Measurements from ENCODE around the gene PRR5L.
A peak's percentile ranks its signal among the peaks of the same experiment; 100 is the strongest.

The PRR5L gene

GRCh38 chr11:36385121-36385970, 89.3 kb downstream of the PRR5L start:
- ChIA-PET CTCF (interaction anchor here (0.6 to 3.1 kb wide), 7 partner anchors 10 to 93 kb away, joined by 3 to 17 read pairs (median 4); no protein-coding TSS in a partner anchor), POLR2A (interaction anchor here (0.7 to 1.4 kb wide), 9 partner anchors 9 to 93 kb away, joined by 3 to 11 read pairs (median 8); no protein-coding TSS in a partner anchor)
- no peaks in the 10 kb centered on the region for H3K9me3 ChIP-seq (ENCODE audit: control insufficient read depth, insufficient read depth, low read depth, low read length)
- no peak overlapping the region for H3K4me3 ChIP-seq (ENCODE audit: low read depth, low read length)
- no peak for TF ChIP-seq ZNF843 (tag by site-specific recombination; IDR thresholded peaks at IDR 0.05)
- TF ChIP-seq PRDM6 (tag by site-specific recombination; IDR thresholded peaks at IDR 0.05) = 0 out of 2 replicates have a peak, but pooled peaks have one; percentile 12
- TF ChIP-seq GLIS1 (tag by site-specific recombination; IDR thresholded peaks at IDR 0.05) = no peak
- TF ChIP-seq SP7 (tag by site-specific recombination; IDR thresholded peaks at IDR 0.05) = peak; percentile 59
- TF ChIP-seq KLF1 (tag by site-specific recombination; IDR thresholded peaks at IDR 0.05) = peak; percentile 73
- TF ChIP-seq OSR2 (tag by site-specific recombination; IDR thresholded peaks at IDR 0.05) = peak; percentile 80
- no peaks in the 10 kb centered on the region for H3K4me1 ChIP-seq (ENCODE audit: control insufficient read depth, insufficient read depth, low read length)
- H3K27ac ChIP-seq (ENCODE audit: extremely low read depth, low read depth, low read length) = peak overlapping the region; percentile 48
- no peaks in the 10 kb centered on the region for H3K36me3 ChIP-seq (ENCODE audit: control insufficient read depth in 2 of 2, insufficient read depth in 1 of 2, low read length in 2 of 2)

DNA sequence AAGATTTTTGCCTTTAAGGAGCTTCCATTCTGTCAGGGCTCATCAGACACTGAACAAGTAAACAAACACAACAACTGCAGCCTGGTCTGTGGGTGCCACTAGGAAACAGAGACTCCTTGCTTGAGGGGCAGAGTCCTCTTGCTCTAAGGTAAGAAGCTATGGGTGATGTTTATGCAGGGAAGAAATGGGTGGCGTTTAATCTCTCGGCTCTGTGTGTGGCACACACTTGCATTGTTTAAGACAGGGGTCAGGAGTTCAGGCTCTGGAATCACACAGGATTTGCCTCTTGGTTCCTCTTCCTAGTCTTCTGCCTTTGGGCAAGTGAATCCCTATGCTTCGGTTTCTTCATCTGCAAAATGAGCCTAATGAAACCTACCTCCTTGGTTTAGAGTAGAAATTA, 90.3 kb downstream of the PRR5L start:
- Histone ChIP-seq H3K27ac (ENCODE audit: extremely low read depth, low read depth, low read length) (no peak overlapping the region), H3K4me3 (ENCODE audit: low read depth, low read length) (no peak overlapping the region), H3K4me1 (ENCODE audit: control insufficient read depth, insufficient read depth, low read length) (no peaks in the 10 kb centered on the region), H3K9me3 (ENCODE audit: control insufficient read depth, insufficient read depth, low read depth, low read length) (no peaks in the 10 kb centered on the region), H3K36me3 (ENCODE audit: control insufficient read depth in 2 of 2, insufficient read depth in 1 of 2, low read length in 2 of 2) (no peaks in the 10 kb centered on the region)
- TF ChIP-seq ZNF140 (tag by site-specific recombination; IDR thresholded peaks at IDR 0.05) (no peak), KLF10 (tag by site-specific recombination; IDR thresholded peaks at IDR 0.05) (no peak), SETDB1 (IDR thresholded peaks at IDR 0.05; ENCODE audit: insufficient read length, low read length) (no peak), ZNF362 (tag by site-specific recombination; IDR thresholded peaks at IDR 0.05) (no peak), ZNF10 (tag by site-specific recombination; IDR thresholded peaks at IDR 0.05) (no peak), ZNF76 (tag by site-specific recombination; IDR thresholded peaks at IDR 0.05; ENCODE audit: borderline replicate concordance, low read depth) (no peak), ZNF266 (tag by site-specific recombination; IDR thresholded peaks at IDR 0.05; ENCODE audit: low read depth) (no peak), ZNF223 (tag by site-specific recombination; IDR thresholded peaks at IDR 0.05) (no peak), EGR2 (tag by site-specific recombination; IDR thresholded peaks at IDR 0.05; ENCODE audit: low read depth) (no peak), ZNF335 (tag by site-specific recombination; conservative IDR thresholded peaks at IDR 0.05) (no peak)
- TF ChIP-seq, protein P1, sequence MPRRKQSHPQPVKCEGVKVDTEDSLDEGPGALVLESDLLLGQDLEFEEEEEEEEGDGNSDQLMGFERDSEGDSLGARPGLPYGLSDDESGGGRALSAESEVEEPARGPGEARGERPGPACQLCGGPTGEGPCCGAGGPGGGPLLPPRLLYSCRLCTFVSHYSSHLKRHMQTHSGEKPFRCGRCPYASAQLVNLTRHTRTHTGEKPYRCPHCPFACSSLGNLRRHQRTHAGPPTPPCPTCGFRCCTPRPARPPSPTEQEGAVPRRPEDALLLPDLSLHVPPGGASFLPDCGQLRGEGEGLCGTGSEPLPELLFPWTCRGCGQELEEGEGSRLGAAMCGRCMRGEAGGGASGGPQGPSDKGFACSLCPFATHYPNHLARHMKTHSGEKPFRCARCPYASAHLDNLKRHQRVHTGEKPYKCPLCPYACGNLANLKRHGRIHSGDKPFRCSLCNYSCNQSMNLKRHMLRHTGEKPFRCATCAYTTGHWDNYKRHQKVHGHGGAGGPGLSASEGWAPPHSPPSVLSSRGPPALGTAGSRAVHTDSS (tag by site-specific recombination; IDR thresholded peaks at IDR 0.05) = no peak
- ChIA-PET POLR2A (no interaction called here), CTCF (interaction anchor here (0.8 to 3.1 kb wide), 3 partner anchors 11 to 82 kb away, joined by 3 to 17 read pairs (median 4); no protein-coding TSS in a partner anchor)

DNA sequence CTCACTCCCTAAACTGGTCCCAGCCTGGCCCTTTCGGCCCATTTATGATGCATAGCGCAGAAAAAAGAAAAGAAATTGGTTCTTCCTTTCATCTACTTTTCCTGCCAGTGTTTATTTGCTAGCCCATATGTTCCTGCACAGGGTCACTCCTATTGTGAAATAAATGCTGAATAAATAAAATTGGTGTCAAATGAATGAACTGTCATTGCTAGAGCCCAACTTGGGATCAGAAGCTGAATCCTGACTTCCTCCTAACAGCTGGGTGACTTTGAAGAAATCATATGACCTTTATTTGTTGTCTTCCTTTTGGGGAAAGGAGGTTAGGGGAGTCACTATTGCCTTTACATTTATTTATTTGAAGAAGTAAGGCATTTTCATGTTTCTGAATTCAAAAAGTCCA, 92.0 kb downstream of the PRR5L start:
- CTCF ChIA-PET = interaction anchor here (1.1 kb wide), 1 partner anchor 91 kb away, joined by 5 read pairs; no protein-coding TSS in a partner anchor
- no peak for TF ChIP-seq ZBTB10 (tag by site-specific recombination; IDR thresholded peaks at IDR 0.05)
- no peak for TF ChIP-seq ZNF214 (tag by site-specific recombination; IDR thresholded peaks at IDR 0.05; ENCODE audit: borderline replicate concordance)
- no peak for TF ChIP-seq IKZF3 (tag by site-specific recombination; IDR thresholded peaks at IDR 0.05)
- TF ChIP-seq, protein P2, sequence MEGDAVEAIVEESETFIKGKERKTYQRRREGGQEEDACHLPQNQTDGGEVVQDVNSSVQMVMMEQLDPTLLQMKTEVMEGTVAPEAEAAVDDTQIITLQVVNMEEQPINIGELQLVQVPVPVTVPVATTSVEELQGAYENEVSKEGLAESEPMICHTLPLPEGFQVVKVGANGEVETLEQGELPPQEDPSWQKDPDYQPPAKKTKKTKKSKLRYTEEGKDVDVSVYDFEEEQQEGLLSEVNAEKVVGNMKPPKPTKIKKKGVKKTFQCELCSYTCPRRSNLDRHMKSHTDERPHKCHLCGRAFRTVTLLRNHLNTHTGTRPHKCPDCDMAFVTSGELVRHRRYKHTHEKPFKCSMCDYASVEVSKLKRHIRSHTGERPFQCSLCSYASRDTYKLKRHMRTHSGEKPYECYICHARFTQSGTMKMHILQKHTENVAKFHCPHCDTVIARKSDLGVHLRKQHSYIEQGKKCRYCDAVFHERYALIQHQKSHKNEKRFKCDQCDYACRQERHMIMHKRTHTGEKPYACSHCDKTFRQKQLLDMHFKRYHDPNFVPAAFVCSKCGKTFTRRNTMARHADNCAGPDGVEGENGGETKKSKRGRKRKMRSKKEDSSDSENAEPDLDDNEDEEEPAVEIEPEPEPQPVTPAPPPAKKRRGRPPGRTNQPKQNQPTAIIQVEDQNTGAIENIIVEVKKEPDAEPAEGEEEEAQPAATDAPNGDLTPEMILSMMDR (tag by site-specific recombination; IDR thresholded peaks at IDR 0.05) = no peak

More for the DNA sequence above, 92.0 kb downstream of the PRR5L start:
- Histone ChIP-seq H3K9me3 (ENCODE audit: control insufficient read depth, insufficient read depth, low read depth, low read length) (no peaks in the 10 kb centered on the region), H3K4me1 (ENCODE audit: control insufficient read depth, insufficient read depth, low read length) (no peaks in the 10 kb centered on the region), H3K4me3 (ENCODE audit: low read depth, low read length) (no peak overlapping the region), H3K36me3 (ENCODE audit: control insufficient read depth in 2 of 2, insufficient read depth in 1 of 2, low read length in 2 of 2) (no peaks in the 10 kb centered on the region), H3K27ac (ENCODE audit: extremely low read depth, low read depth, low read length) (no peak overlapping the region)
- POLR2A ChIA-PET = no interaction called here

Measured in HEK293 (cell line).